ENCODE results near the gene GPHA2.

- no peak for TF ChIP-seq CTCF (IDR thresholded peaks at IDR 0.05; ENCODE audit: insufficient read depth, low read depth, low read length)
- TF ChIP-seq EZH2 (IDR thresholded peaks at IDR 0.05; ENCODE audit: insufficient read depth, low read length), result no peak
These were observed 873 bp downstream of the GPHA2 start for GRCh38 chr11:64934682-64935358.
